NB4 (cell line): ENCODE results near the gene TRAP1.

Experiments used
- CTCF ChIP-seq: IDR thresholded peaks from one replicate; pipeline ENCODE4 v1.5.1; 2012; ENCODE audit warnings: low read depth, low read length
- POLR2A ChIP-seq: IDR thresholded peaks from 2 replicates; pipeline ENCODE4 v1.6.1; 2011; ENCODE audit warnings: mild to moderate bottlenecking; ENCODE audit not compliant: insufficient read length; ENCODE audit errors: extremely low read depth

- TF ChIP-seq POLR2A (no peak), CTCF (no peak)
These were observed 26.2 kb downstream of the TRAP1 start for GRCh38 chr16:3690980-3691720.
